HepG2 (cell line): ENCODE results near the gene KRTAP9-4. TPM values are rescaled to one million over a fixed set of nuclear protein-coding genes. Genes with fewer than 3 reads are reported as not detected.

Experiments
- ATAC-seq: fragments of 200-7000 bp; cut with Tn5 transposase; 3 replicates; pipeline ENCODE4 v1.9.1; 2020; ENCODE audit warnings: mild to moderate bottlenecking, moderate library complexity
- BruUV-seq: library from RNA; stranded (reverse); fragments of 400-500 nt; replicated peaks from 2 replicates; lab custom pipeline; 2021; lab: Mats Ljungman, UMichigan
- CTCF ChIA-PET: fragments of 300-600 bp; formaldehyde crosslinking; extraction: SDS; loops from one replicate; lab custom pipeline; 2021; ENCODE audit warnings: low total read pairs, inconsistent platforms, low intra/inter-chr PET ratio; lab: Yijun Ruan, JAX
- POLR2A ChIA-PET: fragments of 350-600 bp; sonication (Branson Sonifier 250); formaldehyde crosslinking; loops from one replicate; lab custom pipeline; 2020; ENCODE audit warnings: antibody characterized with exemption, inconsistent platforms; lab: Yijun Ruan, JAX
- DNase-seq: peaks from one replicate; pipeline ENCODE4 v3.0.0-alpha.2; 2015; ENCODE audit warnings: low spot score
- FAIRE-seq: peaks from 3 replicates; lab custom pipeline; 2011; peaks lifted over from hg19 to GRCh38; lab: Jason Lieb, UNC
- H2AFZ ChIP-seq: one replicate; pipeline ENCODE4 v1.6.1; 2011; ENCODE audit warnings: low read length, inconsistent platforms
- H3K27ac ChIP-seq: fragments of 300-600 bp; 3 replicates; pipeline ENCODE4 v1.8.0; 2011; ENCODE audit warnings: mixed run types, mild to moderate bottlenecking, mixed read lengths, low read length, inconsistent platforms; ENCODE audit not compliant: insufficient read depth; ENCODE audit errors: extremely low read length
- H3K27me3 ChIP-seq, 2 experiments: fragments of 200-600 bp in 1 of 2; 2 replicates in 1 of 2; 3 replicates in 1 of 2; pipeline versions ENCODE4 v1.6.0 to v1.8.0; 2011; ENCODE audit warnings: low read length in 2 of 2, mild to moderate bottlenecking in 2 of 2, moderate library complexity in 2 of 2, inconsistent platforms in 1 of 2; ENCODE audit not compliant: insufficient read depth in 2 of 2, control insufficient read depth in 1 of 2
- H3K36me3 ChIP-seq, 2 experiments: fragments of 200-600 bp in 1 of 2; replicated peaks in 1 of 2; 2 replicates in 1 of 2; 3 replicates in 1 of 2; pipeline versions ENCODE4 v1.5.1 to v1.8.0; 2011; ENCODE audit warnings: low read length in 2 of 2, inconsistent platforms in 1 of 2; ENCODE audit not compliant: insufficient read depth in 2 of 2, control insufficient read depth in 1 of 2
- H3K4me1 ChIP-seq: 2 replicates; pipeline ENCODE4 v1.5.1; 2012; ENCODE audit warnings: low read length, inconsistent platforms; ENCODE audit not compliant: insufficient read depth
- H3K4me2 ChIP-seq: 2 replicates; pipeline ENCODE4 v1.6.0; 2011; ENCODE audit warnings: low read depth, low read length, inconsistent platforms
- H3K4me3 ChIP-seq, 3 experiments: fragments of 200-600 bp in 1 of 3; sonication (generic), shearing (Covaris generic) in 1 of 3; replicated peaks in 1 of 3; 2 replicates each; pipeline ENCODE4 v1.5.1; 2011 to 2016; ENCODE audit warnings: low read length in 3 of 3, inconsistent platforms in 2 of 3, low read depth in 2 of 3, mild to moderate bottlenecking in 2 of 3, control low read depth in 1 of 3, mixed read lengths in 1 of 3; ENCODE audit not compliant: insufficient read depth in 1 of 3
- H3K79me2 ChIP-seq: one replicate; pipeline ENCODE4 v1.6.1; 2011; ENCODE audit warnings: low read length, inconsistent platforms; ENCODE audit not compliant: insufficient read depth
- H3K9ac ChIP-seq: 2 replicates; pipeline ENCODE4 v1.6.0; 2011; ENCODE audit warnings: mild to moderate bottlenecking, low read depth, low read length, inconsistent platforms; ENCODE audit not compliant: insufficient read depth
- H3K9me3 ChIP-seq: 2 replicates; pipeline ENCODE4 v1.5.1; 2012; ENCODE audit warnings: mild to moderate bottlenecking, low read length
- H4K20me1 ChIP-seq: 2 replicates; pipeline ENCODE4 v1.6.0; 2011; ENCODE audit warnings: inconsistent platforms, mild to moderate bottlenecking, low read length, moderate library complexity; ENCODE audit not compliant: insufficient read depth
- NAIF1 ChIP-seq: sonication (generic); formaldehyde crosslinking; IDR thresholded peaks from 2 replicates; pipeline ENCODE4 v1.5.0; 2020; ENCODE audit warnings: mild to moderate bottlenecking, missing genetic modification reagents, borderline replicate concordance
- PAWR ChIP-seq: sonication (generic); formaldehyde crosslinking; IDR thresholded peaks from 2 replicates; pipeline ENCODE4 v1.4.0; 2020; ENCODE audit warnings: missing genetic modification reagents, mild to moderate bottlenecking, borderline replicate concordance
- PCBP1 ChIP-seq: fragments of 200-400 bp; formaldehyde crosslinking; IDR thresholded peaks from 2 replicates; pipeline ENCODE4 v1.6.1; 2017; ENCODE audit warnings: mild to moderate bottlenecking, low read depth, low read length, borderline replicate concordance
- REL ChIP-seq: sonication (generic); formaldehyde crosslinking; conservative IDR thresholded peaks from 2 replicates; pipeline ENCODE4 v1.8.0; 2022; ENCODE audit warnings: mild to moderate bottlenecking, missing genetic modification reagents, moderate library complexity
- SALL1 ChIP-seq: sonication (generic); formaldehyde crosslinking; IDR thresholded peaks from 2 replicates; pipeline ENCODE4 v1.8.0; 2022; ENCODE audit warnings: mild to moderate bottlenecking, missing genetic modification reagents
- SRY ChIP-seq: sonication (generic); formaldehyde crosslinking; IDR thresholded peaks from 2 replicates; pipeline ENCODE4 v1.8.0; 2022; ENCODE audit warnings: mild to moderate bottlenecking, missing genetic modification reagents
- ZFYVE20 ChIP-seq: sonication (generic); formaldehyde crosslinking; IDR thresholded peaks from 2 replicates; pipeline ENCODE4 v1.8.0; 2023; ENCODE audit warnings: low read depth, mild to moderate bottlenecking, moderate library complexity, missing genetic modification reagents, borderline replicate concordance
- ZNF224 ChIP-seq: sonication (generic); formaldehyde crosslinking; IDR thresholded peaks from 2 replicates; pipeline ENCODE4 v1.5.0; 2020; ENCODE audit warnings: mild to moderate bottlenecking, missing genetic modification reagents
- ZNF263 ChIP-seq: sonication (generic); formaldehyde crosslinking; IDR thresholded peaks from 2 replicates; pipeline ENCODE4 v1.4.0; 2020; ENCODE audit warnings: missing genetic modification reagents
- ZNF292 ChIP-seq: sonication (generic); formaldehyde crosslinking; IDR thresholded peaks from 2 replicates; pipeline ENCODE4 v1.8.1; 2022; ENCODE audit warnings: mild to moderate bottlenecking, low read depth, missing genetic modification reagents, borderline replicate concordance
- WGBS: methylation state at CpG from one replicate; pipeline ENCODE4 v1.1.6; 2017; ENCODE audit warnings: low lambda C conversion rate; 5-methylcytosine and 5-hydroxymethylcytosine counted together
- in situ Hi-C: cut with HindIII; loops from 2 replicates; pipeline ENCODE4 v1.10.0; 2017; ENCODE audit warnings: low pct_unique_long_range_greater_than_20kb; ENCODE audit not compliant: extremely low pct_ligation_motif_present
- intact Hi-C: fragments of 100-400 bp; cut with micrococcal nuclease; formaldehyde crosslinking; loops from one replicate; pipeline ENCODE4 v1.10.0; 2022; ENCODE audit not compliant: unreplicated experiment
- polyA plus RNA-seq, 8 experiments: library from polyadenylated mRNA; depleted of rRNA in 3 of 8; stranded (reverse) in 7 of 8; unstranded in 1 of 8; fragments of >200 nt; fragmentation: Illumina TruSeq in 4 of 8; extraction: Trizol in 4 of 8; gene quantifications; 2 replicates each; pipeline versions ENCODE4 v1.2.1 to v1.2.3, GENCODE V29; 2011 to 2016; ENCODE audit warnings: low read depth in 4 of 8, missing spikeins in 1 of 8, mixed read lengths in 1 of 8; ENCODE audit not compliant: insufficient read depth in 1 of 8
- total RNA-seq, 5 experiments: library from RNA; depleted of rRNA; stranded (reverse); fragments of >200 nt; fragmentation: Illumina TruSeq; extraction: Trizol; gene quantifications; 2 replicates each; pipeline ENCODE4 v1.2.3, GENCODE V29; 2016; ENCODE audit warnings: low read depth in 1 of 5
- TF ChIP-seq, protein P1 (sequence below): sonication (generic); formaldehyde crosslinking; IDR thresholded peaks from 2 replicates; pipeline ENCODE4 v1.4.0; 2020; ENCODE audit warnings: low read depth, mild to moderate bottlenecking, missing genetic modification reagents
- TF ChIP-seq, protein P2 (sequence below): fragments of 450-650 bp; IDR thresholded peaks from 2 replicates; pipeline ENCODE4 v1.6.1; 2017; ENCODE audit warnings: mild to moderate bottlenecking

Gene KRTAP9-4
- total and polyA plus RNA-seq, 2 of the 13 experiments (the other 11 are each of a cell fraction or from before 2014, with no cell fraction given) = not detected

- H3K27me3 ChIP-seq = peaks cover 0 to 2% of the 10 kb centered on the region in 2 experiments; a peak in 1 of 5 replicates
- WGBS = 0% methylated on average over 1 of the region's 1 CpG
- TF ChIP-seq PAWR (CRISPR knock-in tag) = no peak
- TF ChIP-seq, protein P1, sequence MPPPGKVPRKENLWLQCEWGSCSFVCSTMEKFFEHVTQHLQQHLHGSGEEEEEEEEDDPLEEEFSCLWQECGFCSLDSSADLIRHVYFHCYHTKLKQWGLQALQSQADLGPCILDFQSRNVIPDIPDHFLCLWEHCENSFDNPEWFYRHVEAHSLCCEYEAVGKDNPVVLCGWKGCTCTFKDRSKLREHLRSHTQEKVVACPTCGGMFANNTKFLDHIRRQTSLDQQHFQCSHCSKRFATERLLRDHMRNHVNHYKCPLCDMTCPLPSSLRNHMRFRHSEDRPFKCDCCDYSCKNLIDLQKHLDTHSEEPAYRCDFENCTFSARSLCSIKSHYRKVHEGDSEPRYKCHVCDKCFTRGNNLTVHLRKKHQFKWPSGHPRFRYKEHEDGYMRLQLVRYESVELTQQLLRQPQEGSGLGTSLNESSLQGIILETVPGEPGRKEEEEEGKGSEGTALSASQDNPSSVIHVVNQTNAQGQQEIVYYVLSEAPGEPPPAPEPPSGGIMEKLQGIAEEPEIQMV = no peak
- TF ChIP-seq, protein P2, sequence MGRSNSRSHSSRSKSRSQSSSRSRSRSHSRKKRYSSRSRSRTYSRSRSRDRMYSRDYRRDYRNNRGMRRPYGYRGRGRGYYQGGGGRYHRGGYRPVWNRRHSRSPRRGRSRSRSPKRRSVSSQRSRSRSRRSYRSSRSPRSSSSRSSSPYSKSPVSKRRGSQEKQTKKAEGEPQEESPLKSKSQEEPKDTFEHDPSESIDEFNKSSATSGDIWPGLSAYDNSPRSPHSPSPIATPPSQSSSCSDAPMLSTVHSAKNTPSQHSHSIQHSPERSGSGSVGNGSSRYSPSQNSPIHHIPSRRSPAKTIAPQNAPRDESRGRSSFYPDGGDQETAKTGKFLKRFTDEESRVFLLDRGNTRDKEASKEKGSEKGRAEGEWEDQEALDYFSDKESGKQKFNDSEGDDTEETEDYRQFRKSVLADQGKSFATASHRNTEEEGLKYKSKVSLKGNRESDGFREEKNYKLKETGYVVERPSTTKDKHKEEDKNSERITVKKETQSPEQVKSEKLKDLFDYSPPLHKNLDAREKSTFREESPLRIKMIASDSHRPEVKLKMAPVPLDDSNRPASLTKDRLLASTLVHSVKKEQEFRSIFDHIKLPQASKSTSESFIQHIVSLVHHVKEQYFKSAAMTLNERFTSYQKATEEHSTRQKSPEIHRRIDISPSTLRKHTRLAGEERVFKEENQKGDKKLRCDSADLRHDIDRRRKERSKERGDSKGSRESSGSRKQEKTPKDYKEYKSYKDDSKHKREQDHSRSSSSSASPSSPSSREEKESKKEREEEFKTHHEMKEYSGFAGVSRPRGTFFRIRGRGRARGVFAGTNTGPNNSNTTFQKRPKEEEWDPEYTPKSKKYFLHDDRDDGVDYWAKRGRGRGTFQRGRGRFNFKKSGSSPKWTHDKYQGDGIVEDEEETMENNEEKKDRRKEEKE = no peak
- no peak for TF ChIP-seq ZNF292 (CRISPR knock-in tag)
- TF ChIP-seq NAIF1 (CRISPR knock-in tag) = no peak
- no peak for TF ChIP-seq SALL1 (CRISPR knock-in tag)
- TF ChIP-seq PCBP1 = no peak
- no peak for TF ChIP-seq REL (CRISPR knock-in tag)
- TF ChIP-seq ZNF263 (CRISPR knock-in tag) = no peak
- no peak for TF ChIP-seq SRY (CRISPR knock-in tag)
- no peak for TF ChIP-seq ZFYVE20 (CRISPR knock-in tag)
- TF ChIP-seq ZNF224 (CRISPR knock-in tag) = no peak
- H3K27ac ChIP-seq = no peak overlapping the region
- intact Hi-C loops (no loop called here), in situ Hi-C loops (no loop called here)
- H3K4me3 ChIP-seq = no peak overlapping the region
- ChIA-PET CTCF (no interaction called here), POLR2A (no interaction called here)
- no peaks in the 10 kb centered on the region for H4K20me1 ChIP-seq
- no peak for DNase-seq
- H3K36me3 ChIP-seq = no peaks in the 10 kb centered on the region
- H2AFZ ChIP-seq = no peak overlapping the region
- no peaks in the 10 kb centered on the region for H3K9me3 ChIP-seq
- no peak overlapping the region for H3K4me2 ChIP-seq
- H3K4me1 ChIP-seq = no peaks in the 10 kb centered on the region
- H3K9ac ChIP-seq = no peak overlapping the region
- no peaks in the 10 kb centered on the region for H3K79me2 ChIP-seq
- ATAC-seq = no peak
- FAIRE-seq = no peak
- BruUV-seq = no TSS peak
Measured at GRCh38 chr17:41294016-41294415, 44.5 kb downstream of the KRTAP9-4 start.
